Suprapubic skin (tissue), 3 donors: ENCODE measurements around the gene RNF41.

ENCODE experiments used
- CTCF ChIP-seq, 2 donors: fragments of 200-600 bp in 1 of 2; fragments of 450-650 bp in 1 of 2; sonication (generic) in 1 of 2; IDR thresholded peaks; one replicate each; pipeline ENCODE4 v1.5.1; 2016 to 2019; ENCODE audit warnings: antibody characterized with exemption in 2 of 2, mild to moderate bottlenecking in 1 of 2, moderate library complexity in 1 of 2
- EP300 ChIP-seq: sonication (generic); formaldehyde crosslinking; IDR thresholded peaks from one replicate; pipeline ENCODE4 v1.6.1; 2017; ENCODE audit warnings: antibody characterized with exemption

GRCh38 chr12:56248711-56249110 lies 27.0 kb upstream of the RNF41 start:
- TF ChIP-seq CTCF (IDR thresholded peaks at IDR 0.05), result no peak
- TF ChIP-seq EP300, result no peak
